Epithelial cell of proximal tubule (primary cell): Measurements from ENCODE around the gene CRYM. TPM values are rescaled to one million over a fixed set of nuclear protein-coding genes. Genes with fewer than 3 reads are reported as not detected.

Experiments
- DNase-seq: peaks from one replicate; pipeline ENCODE4 v3.0.0-alpha.2; 2011; ENCODE audit warnings: low read depth
- H3K4me3 ChIP-seq: 2 replicates; pipeline ENCODE4 v1.5.1; 2011; ENCODE audit warnings: low read depth, mild to moderate bottlenecking, low read length
- CTCF ChIP-seq: conservative IDR thresholded peaks from 2 replicates; pipeline ENCODE4 v1.5.1; 2012; ENCODE audit warnings: low read depth, mild to moderate bottlenecking, low read length
- total RNA-seq: library from RNA; depleted of rRNA; stranded (reverse); fragments of >200 nt; gene quantifications from 2 replicates; pipeline ENCODE4 v1.2.3, GENCODE V29; 2015

The CRYM gene
- total RNA-seq, 1 donor from 2014 or later = 17.0 TPM

GRCh38 chr16:21235199-21235585, 42.9 kb downstream of the CRYM start:
- DNase-seq = no peak
- H3K4me3 ChIP-seq = no peak overlapping the region
- no peak for TF ChIP-seq CTCF

- peak within 1 kb of the TSS; percentile 32 for H3K4me3 ChIP-seq
- DNase-seq = peak; percentile 13
- TF ChIP-seq CTCF = no peak
Observed at GRCh38 chr16:21233521-21234150, 44.5 kb downstream of the CRYM start, which contains the start of gene ANKS4B. Gene ANKS4B, plus strand, starts transcription at chr16:21233699. Its CDS starts 39 bp downstream, at chr16:21233738.

- TF ChIP-seq CTCF = no peak
- H3K4me3 ChIP-seq = no peak overlapping the region
- DNase-seq = no peak
Observed at GRCh38 chr16:21233045-21233520, 45.0 kb downstream of the CRYM start.

GRCh38 chr16:21228361-21228872, 49.7 kb downstream of the CRYM start:
- no peak for DNase-seq
- TF ChIP-seq CTCF = no peak
- no peak overlapping the region for H3K4me3 ChIP-seq

GRCh38 chr16:21227866-21228265, 50.2 kb downstream of the CRYM start:
- no peak for DNase-seq
- no peak overlapping the region for H3K4me3 ChIP-seq
- TF ChIP-seq CTCF = no peak

GRCh38 chr16:21226749-21227148, 51.3 kb downstream of the CRYM start:
- DNase-seq = no peak
- TF ChIP-seq CTCF = no peak
- H3K4me3 ChIP-seq = no peak overlapping the region

- TF ChIP-seq CTCF = no peak
- no peak overlapping the region for H3K4me3 ChIP-seq
- no peak for DNase-seq
Observed at GRCh38 chr16:21224800-21225199, 53.3 kb downstream of the CRYM start.
